ES-I3 (cell line): Measurements from ENCODE around the gene UFL1.
"Not testable (repeated sequence)": the region's sequence is repeated elsewhere in the genome, so short reads cannot be mapped to it uniquely, and the experiment has no call there.

Source experiments
- H3K36me3 ChIP-seq: 2 replicates; pipeline ENCODE4 v1.6.1; 2013; ENCODE audit warnings: mild to moderate bottlenecking, low read length, control low read depth, moderate library complexity; ENCODE audit not compliant: insufficient read depth
- H3K4me1 ChIP-seq: 2 replicates; pipeline ENCODE4 v1.6.1; 2013; ENCODE audit warnings: mild to moderate bottlenecking, control low read depth, low read length; ENCODE audit not compliant: insufficient read depth
- H3K9ac ChIP-seq: 2 replicates; pipeline ENCODE4 v1.6.1; 2013; ENCODE audit warnings: low read depth, mild to moderate bottlenecking, low read length, moderate library complexity
- H3K9me3 ChIP-seq: 2 replicates; pipeline ENCODE4 v1.6.1; 2013; ENCODE audit warnings: mild to moderate bottlenecking, low read length, moderate library complexity; ENCODE audit not compliant: control insufficient read depth, insufficient read depth

UFL1 gene

GRCh38 chr6:96521644-96522464, at the start of gene UFL1:
UFL1 (plus strand) TSS chr6:96521806; CDS start chr6:96521874, 68 bp downstream.
- H3K9me3 ChIP-seq = no peaks in the 10 kb centered on the region
- H3K9ac ChIP-seq = peak within 1 kb of the TSS; percentile 90
- peaks cover 15% of the 10 kb centered on the region; the same call in 1 of the 2 replicates for H3K4me1 ChIP-seq
- H3K36me3 ChIP-seq = no peaks in the 10 kb centered on the region; the same call in 1 of the 2 replicates

GRCh38 chr6:96472291-96472690, 49.3 kb upstream of the UFL1 start:
- H3K9ac ChIP-seq, H3K36me3 ChIP-seq, H3K4me1 ChIP-seq, H3K9me3 ChIP-seq: not testable (repeated sequence)

- Histone ChIP-seq H3K4me1 (no peaks in the 10 kb centered on the region), H3K9ac (no peak overlapping the region), H3K9me3 (no peaks in the 10 kb centered on the region), H3K36me3 (no peaks in the 10 kb centered on the region)
These were observed 42.9 kb upstream of the UFL1 start for GRCh38 chr6:96478695-96479094.

- Histone ChIP-seq H3K36me3 (no peaks in the 10 kb centered on the region), H3K9ac (no peak overlapping the region), H3K9me3 (peaks cover 12% of the 10 kb centered on the region; the same call in 1 of the 2 replicates), H3K4me1 (no peaks in the 10 kb centered on the region)
These were observed 29.7 kb upstream of the UFL1 start for GRCh38 chr6:96491926-96492325.

- H3K4me1 ChIP-seq = no peaks in the 10 kb centered on the region
- H3K36me3 ChIP-seq = no peaks in the 10 kb centered on the region
- no peak overlapping the region for H3K9ac ChIP-seq
- peaks cover 2% of the 10 kb centered on the region; the same call in 1 of the 2 replicates for H3K9me3 ChIP-seq
These were observed 21.8 kb upstream of the UFL1 start for GRCh38 chr6:96499781-96500180.

GRCh38 chr6:96502915-96503314, 18.7 kb upstream of the UFL1 start:
- no peak overlapping the region for H3K9ac ChIP-seq
- no peaks in the 10 kb centered on the region for H3K36me3 ChIP-seq
- H3K9me3 ChIP-seq = peaks cover 2% of the 10 kb centered on the region; the same call in 1 of the 2 replicates
- H3K4me1 ChIP-seq = no peaks in the 10 kb centered on the region

GRCh38 chr6:96505363-96505762, 16.2 kb upstream of the UFL1 start:
- Histone ChIP-seq H3K9me3 (peaks cover 2% of the 10 kb centered on the region), H3K9ac (no peak overlapping the region), H3K4me1 (no peaks in the 10 kb centered on the region), H3K36me3 (no peaks in the 10 kb centered on the region; the same call in 1 of the 2 replicates)

GRCh38 chr6:96509281-96509680, 12.3 kb upstream of the UFL1 start:
- no peak overlapping the region for H3K9ac ChIP-seq
- no peaks in the 10 kb centered on the region; the same call in 1 of the 2 replicates for H3K9me3 ChIP-seq
- H3K36me3 ChIP-seq = no peaks in the 10 kb centered on the region; the same call in 1 of the 2 replicates
- H3K4me1 ChIP-seq = no peaks in the 10 kb centered on the region

GRCh38 chr6:96520171-96521115, 1.2 kb upstream of the UFL1 start:
- H3K9ac ChIP-seq = peak overlapping the region; percentile 90
- no peaks in the 10 kb centered on the region for H3K36me3 ChIP-seq
- H3K4me1 ChIP-seq = peaks cover 15% of the 10 kb centered on the region; the same call in 1 of the 2 replicates
- H3K9me3 ChIP-seq = no peaks in the 10 kb centered on the region

GRCh38 chr6:96521306-96521643, 331 bp upstream of the UFL1 start:
- Histone ChIP-seq H3K9ac (peak overlapping the region; percentile 90), H3K4me1 (peaks cover 15% of the 10 kb centered on the region; the same call in 1 of the 2 replicates), H3K36me3 (no peaks in the 10 kb centered on the region; the same call in 1 of the 2 replicates), H3K9me3 (no peaks in the 10 kb centered on the region)

- H3K9ac ChIP-seq = peak overlapping the region; percentile 90
- H3K4me1 ChIP-seq = peaks cover 15% of the 10 kb centered on the region; the same call in 1 of the 2 replicates
- no peaks in the 10 kb centered on the region; the same call in 1 of the 2 replicates for H3K36me3 ChIP-seq
- no peaks in the 10 kb centered on the region for H3K9me3 ChIP-seq
These were observed 931 bp downstream of the UFL1 start for GRCh38 chr6:96522465-96523009.

GRCh38 chr6:96528193-96528592, 6.6 kb downstream of the UFL1 start:
- no peak overlapping the region for H3K9ac ChIP-seq
- H3K36me3 ChIP-seq = peaks cover 8% of the 10 kb centered on the region
- H3K9me3 ChIP-seq = peaks cover 6% of the 10 kb centered on the region; the same call in 1 of the 2 replicates
- peaks cover 4% of the 10 kb centered on the region; the same call in 1 of the 2 replicates for H3K4me1 ChIP-seq

- Histone ChIP-seq H3K36me3 (peaks cover 8% of the 10 kb centered on the region; the same call in 1 of the 2 replicates), H3K9me3 (peaks cover 6% of the 10 kb centered on the region; the same call in 1 of the 2 replicates), H3K9ac (no peak overlapping the region), H3K4me1 (no peaks in the 10 kb centered on the region)
These were observed 10.8 kb downstream of the UFL1 start for GRCh38 chr6:96532399-96532798.

GRCh38 chr6:96537726-96538125, 16.1 kb downstream of the UFL1 start:
- Histone ChIP-seq H3K9me3 (no peaks in the 10 kb centered on the region), H3K36me3 (0 out of 2 replicates have a peak, but pooled peaks cover 8% of the 10 kb centered on the region), H3K4me1 (no peaks in the 10 kb centered on the region), H3K9ac (no peak overlapping the region)
